Ramos (cell line): ENCODE results near the gene ZNF598.
"Not testable (repeated sequence)": the region's sequence is repeated elsewhere in the genome, so short reads cannot be mapped to it uniquely, and the experiment has no call there.

Experiments used
- in situ Hi-C: fragments of 300-500 bp; cut with MboI; formaldehyde crosslinking; loops from one replicate; pipeline ENCODE4 v1.14.3; 2022; ENCODE audit warnings: low sequenced_read_pairs; ENCODE audit not compliant: unreplicated experiment

Gene ZNF598

GRCh38 chr16:1963806-1964505 is 45.7 kb downstream of the ZNF598 start:
- in situ Hi-C loops, result no loop called here

- in situ Hi-C loops, result not testable (repeated sequence)
Measured at GRCh38 chr16:1962161-1963153, 47.2 kb downstream of the ZNF598 start.

- in situ Hi-C loops, result no loop called here
Measured at GRCh38 chr16:1961651-1962067, 48.0 kb downstream of the ZNF598 start.

GRCh38 chr16:1960665-1961630 is 48.7 kb downstream of the ZNF598 start:
- in situ Hi-C loops, result no loop called here

GRCh38 chr16:1959269-1960039 is 50.2 kb downstream of the ZNF598 start, which contains the start of gene NDUFB10:
Gene NDUFB10, plus strand, starts transcription at chr16:1959538. Its CDS starts 87 bp downstream, at chr16:1959625.
- in situ Hi-C loops, result no loop called here

GRCh38 chr16:1958715-1959268 is 50.8 kb downstream of the ZNF598 start:
- in situ Hi-C loops, result no loop called here

GRCh38 chr16:1958143-1958491 is 51.5 kb downstream of the ZNF598 start:
- in situ Hi-C loops, result not testable (repeated sequence)

- in situ Hi-C loops, result not testable (repeated sequence)
Measured at GRCh38 chr16:1957434-1958142, 52.0 kb downstream of the ZNF598 start.

GRCh38 chr16:1953734-1954133 is 55.9 kb downstream of the ZNF598 start:
- in situ Hi-C loops, result no loop called here

- in situ Hi-C loops, result no loop called here
Measured at GRCh38 chr16:1950559-1950958, 59.1 kb downstream of the ZNF598 start.

GRCh38 chr16:1950047-1950446 is 59.6 kb downstream of the ZNF598 start:
- in situ Hi-C loops, result no loop called here

- in situ Hi-C loops, result no loop called here
Measured at GRCh38 chr16:1949507-1949906, 60.1 kb downstream of the ZNF598 start.
